NOMO-1 treated with DMSO at 0.1 percent for 48 hours (cell line): ENCODE measurements around the gene MPND.

Experiments used
- DNase-seq: peaks from one replicate; lab custom pipeline; 2025; ENCODE audit not compliant: unreplicated experiment; lab: John Stamatoyannopoulos, UW

MPND gene

DNA sequence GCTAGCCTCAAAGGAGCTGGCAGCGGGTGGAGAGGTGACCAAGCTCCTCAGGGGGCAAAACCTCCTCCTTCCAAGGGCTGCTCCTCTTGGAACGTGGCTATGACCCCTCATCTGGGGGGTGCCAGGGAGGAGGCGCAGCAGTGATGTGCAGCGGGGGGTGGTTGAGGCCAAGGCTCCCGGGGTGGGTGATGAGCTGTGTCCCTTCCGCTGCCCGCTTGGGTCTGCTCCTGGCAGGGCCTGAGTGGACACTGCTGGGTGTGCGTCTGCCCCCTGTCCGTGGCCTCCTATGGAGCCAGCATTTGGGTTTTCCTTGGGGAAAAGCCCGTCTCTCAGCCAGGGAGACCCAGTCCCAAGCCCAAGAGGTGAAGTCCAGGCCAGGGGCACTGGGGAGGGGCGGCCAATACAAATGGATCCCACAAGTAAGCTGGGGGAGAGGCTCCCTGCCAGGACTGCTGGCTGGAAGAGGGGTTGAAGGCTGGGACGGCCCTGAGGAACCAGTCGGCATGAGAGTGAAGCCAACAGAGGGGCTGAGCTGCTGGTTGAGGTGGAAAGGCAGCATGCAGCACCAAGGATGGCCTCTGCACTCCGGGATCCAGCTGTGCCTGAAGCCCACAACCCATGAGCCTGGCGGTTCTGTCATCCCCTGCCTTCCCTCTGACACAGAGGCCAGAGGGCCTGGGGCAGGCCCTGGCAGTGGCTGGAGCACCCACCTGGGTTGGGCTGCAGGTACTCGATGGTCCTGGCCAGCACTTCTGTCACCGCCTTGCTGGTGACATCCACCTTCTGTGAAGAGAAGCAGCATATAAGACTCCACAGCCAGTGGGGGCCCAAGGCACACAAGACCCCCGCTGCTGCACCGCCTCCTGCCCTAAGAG, 22.7 kb downstream of the MPND start:
- no peak for DNase-seq

DNA sequence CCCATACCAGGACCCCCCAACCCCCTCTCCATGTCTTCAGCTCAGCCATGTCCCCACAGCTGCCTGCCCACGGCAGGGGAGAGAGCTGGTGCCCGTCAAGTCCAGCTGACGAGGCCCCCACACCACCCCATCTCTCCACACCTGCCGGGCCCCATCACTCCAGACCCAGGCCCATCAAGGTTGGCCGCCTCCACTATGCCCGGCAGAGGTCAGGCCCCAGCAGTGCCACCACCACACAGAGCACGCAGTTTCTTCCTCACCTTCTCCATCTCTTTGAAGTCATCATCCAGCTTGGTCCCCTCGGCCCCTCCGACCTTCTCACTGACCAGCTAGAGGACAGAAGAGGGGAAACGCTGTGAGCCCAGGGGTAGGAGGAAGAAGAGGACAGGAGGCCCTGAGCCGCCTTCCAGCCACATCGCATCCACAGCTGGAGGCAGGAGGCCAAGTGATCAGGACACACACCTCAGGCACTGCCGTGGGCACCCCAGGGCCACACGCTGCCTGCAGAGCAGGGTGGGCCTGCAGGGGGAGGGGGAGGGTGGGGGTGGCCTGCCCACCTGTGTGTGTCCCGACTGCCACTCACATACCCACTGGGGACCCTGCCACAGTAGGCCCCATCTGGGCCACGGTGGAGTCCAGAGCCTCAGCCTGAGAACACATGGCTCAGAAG, 23.4 kb downstream of the MPND start:
- DNase-seq = no peak

DNA sequence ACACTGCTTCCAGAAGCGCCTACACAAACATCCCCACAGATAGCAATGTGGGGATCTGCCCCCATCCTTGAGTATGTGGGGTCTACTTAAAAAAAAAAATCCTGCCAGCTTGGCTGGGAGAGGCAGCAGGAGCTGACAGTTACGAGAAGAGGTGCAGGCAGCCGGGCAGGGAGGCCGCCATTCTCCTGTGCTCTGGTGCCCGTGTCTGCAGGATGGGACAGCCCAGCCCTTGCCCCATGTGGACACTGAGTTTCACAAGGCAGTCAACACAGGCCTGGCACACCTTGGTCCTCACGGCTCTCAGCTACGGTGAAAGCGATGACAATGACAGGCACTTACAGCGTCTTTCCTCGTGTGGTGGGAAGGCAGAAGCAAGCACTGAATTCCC, 24.0 kb downstream of the MPND start:
- no peak for DNase-seq

DNA sequence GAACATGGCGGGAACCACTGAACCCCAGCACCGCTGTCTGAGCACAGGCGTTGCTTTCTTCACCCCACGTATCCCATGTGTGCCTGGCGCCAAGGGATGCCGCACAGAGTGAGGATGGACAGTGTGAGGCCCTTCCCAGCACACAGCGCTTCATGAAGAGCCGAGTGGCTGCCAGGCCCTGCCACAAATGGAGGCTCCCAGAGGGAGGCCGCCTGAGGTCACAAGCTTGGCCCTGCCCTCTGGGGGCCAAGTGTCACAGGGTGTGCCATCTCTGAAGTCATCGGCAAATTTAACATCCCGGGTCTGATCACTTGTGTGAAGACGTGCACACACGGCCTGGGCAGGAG, 24.4 kb downstream of the MPND start:
- no peak for DNase-seq

DNA sequence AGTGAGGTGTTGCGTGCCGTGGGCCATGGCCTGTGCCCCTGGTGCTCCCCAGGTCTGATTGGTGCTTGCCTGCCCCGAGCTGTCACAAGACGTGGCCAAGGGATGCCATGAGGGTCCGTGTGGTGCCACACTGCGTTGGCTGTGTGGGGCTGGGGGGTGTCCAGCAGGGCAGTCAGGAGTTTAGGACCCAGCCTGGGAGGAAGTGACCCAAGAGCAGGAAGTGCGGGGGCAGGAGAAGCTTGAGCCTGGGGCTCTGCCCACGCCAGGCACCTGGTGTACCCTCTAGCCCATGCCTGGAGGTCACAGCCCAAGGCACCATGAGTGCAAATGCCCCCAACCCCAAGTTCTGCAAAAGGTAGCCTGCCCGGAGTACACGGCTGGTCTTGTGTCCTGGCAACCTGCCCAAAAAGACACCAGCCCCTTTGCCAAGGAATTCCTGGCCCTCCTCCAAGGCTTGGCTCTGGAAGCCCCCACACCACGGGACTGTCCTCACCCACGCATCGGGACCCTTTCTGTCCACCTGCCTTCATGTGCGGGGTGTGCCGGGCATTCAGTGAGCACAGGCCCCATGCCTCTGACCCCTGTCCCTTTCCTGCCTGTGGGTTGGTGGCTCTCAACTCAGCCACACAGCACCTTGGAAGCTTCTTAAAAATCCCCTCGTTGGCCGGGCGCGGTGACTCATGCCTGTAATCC, 24.9 kb downstream of the MPND start:
- DNase-seq = no peak

DNA sequence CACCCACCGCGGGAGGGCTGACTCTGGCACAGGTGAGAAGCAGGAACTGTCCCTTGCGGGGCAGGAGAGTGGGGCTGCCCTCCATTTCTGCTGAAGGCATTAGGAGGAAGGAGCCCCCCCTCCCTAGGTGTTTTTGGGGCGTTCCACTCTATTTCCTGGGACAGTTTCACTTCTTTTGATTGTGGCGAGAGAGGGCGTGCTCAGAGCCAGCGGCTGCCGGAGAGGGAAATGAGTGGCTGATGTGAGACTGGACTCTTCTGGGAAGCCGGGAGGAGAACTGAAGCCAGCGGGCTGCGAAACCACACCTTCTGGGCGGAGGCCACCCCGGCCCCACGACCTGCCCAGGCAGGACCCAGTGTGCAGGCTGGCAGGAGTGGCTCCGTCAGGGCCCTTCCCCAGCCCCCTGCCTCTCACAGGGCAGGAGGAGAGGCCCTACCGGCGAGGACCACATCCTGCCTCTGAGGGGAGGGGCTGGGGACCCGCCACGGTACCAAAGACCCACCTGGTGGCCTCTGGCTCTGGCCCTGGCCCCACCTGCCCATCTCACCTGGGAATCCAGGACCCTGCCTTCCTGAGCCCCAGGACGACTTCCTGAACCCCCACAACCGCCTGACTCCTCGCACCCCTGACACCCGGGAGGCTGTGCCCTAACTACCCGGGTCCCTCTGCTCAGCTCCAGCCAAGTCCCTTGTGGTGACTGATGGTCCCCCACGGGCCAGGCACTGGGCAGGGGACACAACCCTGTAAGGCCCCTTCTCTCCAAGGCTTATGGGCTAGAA, 25.9 kb downstream of the MPND start:
- peak; percentile 87 for DNase-seq

DNA sequence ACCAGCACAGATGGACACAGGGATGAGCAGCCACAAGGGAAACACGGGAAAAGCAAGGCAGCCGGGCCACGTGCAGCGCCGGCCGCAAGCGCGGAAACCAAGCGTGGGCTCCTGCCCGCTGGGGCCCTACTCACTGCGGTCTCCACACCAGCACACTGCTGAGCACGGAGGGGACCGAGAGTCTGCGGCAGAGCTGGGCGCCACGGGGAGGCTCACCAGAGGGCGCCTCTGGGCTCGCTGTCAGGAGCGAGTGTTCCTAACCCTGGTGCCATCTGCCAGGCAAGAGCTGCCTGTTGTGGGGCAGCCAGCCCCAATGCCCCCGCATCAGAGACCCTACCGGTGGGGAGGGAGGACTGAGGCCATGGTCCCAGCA, 26.5 kb downstream of the MPND start:
- peak; percentile 61 for DNase-seq

DNA sequence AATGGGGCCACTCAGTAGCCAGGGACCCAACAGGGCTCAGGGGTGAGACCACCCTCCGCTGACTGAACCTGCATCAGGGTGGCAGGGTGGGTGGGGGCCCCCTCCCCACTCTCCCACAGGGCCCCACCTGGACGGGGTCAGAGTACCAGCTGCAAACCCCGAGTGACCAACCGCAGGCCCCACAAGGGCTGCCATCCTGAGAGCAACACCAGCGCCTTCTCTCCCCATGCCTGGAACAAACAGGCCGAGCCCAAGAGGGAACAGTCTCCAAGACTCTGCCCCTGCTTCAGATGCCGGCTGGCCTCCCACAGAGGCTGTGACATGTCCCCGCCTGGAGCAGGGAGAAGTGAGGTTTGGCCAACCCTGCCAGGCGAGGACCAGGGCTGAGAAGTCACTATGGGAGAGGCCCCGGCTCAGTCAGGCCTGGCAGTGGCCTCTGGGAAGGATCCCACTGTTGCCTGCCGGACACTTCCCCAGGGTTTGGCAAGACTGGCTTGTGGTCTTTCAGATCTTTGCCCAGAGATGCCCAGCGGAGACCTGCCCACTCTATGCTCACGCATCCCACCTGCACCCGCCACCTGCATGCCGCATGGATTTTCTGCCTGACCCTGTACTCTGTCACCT, 27.2 kb downstream of the MPND start:
- no peak for DNase-seq

DNA sequence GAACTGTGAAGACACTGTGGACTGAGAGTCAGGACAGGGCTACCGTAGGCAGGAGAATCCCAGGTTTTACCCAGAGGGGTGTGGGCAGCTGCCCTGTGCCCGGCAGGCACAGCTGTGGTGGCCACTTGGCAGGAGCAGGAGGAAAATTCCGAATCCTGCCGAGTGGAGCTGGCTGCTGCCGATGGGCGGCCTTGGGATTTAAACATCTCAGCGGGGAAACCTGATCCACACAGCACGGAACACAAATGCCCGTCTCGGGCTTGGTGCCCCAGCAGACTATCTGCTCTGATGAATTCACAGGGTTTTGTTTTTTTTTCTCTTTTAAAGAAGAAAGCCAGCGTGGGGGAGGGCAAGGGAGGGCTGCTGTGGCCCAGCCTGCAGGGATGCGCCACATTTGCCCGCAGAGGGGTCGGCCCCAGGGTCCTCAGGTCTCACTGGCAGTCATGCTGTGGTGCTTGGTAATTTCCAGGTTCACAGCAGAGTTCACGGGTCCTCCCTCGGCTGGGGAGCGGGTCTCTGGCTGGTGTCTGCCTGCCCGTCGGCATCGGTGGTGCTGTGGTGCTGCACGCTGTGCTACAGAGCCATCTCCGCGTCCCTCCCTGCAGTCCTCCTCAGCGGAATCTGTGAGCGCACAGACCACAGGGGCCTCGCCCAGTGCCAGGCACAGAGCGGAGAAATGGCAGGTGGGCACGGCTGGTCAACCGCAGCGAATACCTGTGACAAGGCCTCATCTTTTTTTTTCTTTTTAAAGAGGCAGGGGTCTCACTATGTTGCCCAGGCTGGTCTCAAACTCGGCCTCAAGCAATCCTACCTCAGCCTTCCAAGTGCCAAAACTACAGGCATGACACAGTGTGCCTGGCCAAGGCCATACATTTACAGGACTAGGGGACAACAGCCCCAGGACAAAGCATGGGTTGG, 28.1 kb downstream of the MPND start:
- no peak for DNase-seq

DNA sequence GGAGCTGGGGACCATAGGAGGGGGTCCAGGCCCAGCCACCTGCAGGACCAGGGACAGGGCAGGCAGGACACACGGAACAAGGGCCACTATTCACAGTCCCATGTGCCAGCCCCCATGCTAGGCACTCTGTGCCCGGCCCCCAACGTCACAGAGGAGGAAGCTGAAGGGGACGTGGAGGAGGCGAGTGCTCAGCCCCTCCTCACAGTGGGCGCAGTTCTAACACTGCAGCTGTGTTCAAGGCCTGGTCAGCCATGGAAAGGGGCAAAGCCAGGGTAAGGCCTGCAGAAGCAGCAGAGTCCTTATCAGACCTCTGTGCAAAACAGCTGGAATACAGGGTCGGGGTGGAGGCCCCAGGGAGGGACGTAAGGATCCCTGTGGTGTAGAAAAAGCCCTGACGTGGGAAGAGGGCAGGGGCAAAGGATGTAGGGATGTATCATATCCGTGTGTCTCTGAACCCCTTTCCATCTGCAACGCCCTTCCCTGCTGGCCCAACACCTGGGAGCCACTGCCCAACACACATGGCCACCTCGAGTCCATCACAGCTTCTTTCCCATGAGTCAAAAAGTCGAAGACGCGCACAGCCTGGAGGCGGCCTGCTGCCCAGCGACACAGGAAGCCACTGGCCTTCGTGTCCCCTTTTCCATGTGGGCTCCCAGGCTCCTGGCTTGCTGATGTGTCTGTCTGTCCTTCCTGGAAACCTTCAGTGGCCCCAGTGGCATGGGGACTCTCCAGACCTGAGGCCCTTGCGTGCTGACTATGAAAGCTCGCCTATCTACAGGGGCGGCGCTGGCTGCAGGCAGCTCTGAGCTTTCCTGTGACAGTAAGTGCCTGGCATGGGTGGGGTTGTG, 29.0 kb downstream of the MPND start:
- DNase-seq = no peak

DNA sequence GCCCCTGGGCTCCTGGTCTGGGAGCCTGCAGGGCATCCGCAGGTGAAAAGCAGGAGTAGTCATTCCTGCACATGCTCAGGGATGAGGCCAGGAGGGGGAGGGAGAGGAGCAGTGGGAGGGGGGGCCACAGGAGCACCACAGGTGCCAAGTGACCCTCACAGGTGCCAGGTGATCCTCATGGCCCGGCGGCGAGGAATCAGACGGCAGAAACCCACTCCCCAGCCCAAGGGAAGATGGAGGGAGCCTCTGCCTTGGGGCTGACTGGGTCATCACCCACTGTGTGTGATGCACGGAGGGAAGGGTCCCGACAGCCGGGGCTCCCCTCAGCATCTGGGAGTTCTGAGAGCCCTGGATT, 29.6 kb downstream of the MPND start:
- DNase-seq = no peak

DNA sequence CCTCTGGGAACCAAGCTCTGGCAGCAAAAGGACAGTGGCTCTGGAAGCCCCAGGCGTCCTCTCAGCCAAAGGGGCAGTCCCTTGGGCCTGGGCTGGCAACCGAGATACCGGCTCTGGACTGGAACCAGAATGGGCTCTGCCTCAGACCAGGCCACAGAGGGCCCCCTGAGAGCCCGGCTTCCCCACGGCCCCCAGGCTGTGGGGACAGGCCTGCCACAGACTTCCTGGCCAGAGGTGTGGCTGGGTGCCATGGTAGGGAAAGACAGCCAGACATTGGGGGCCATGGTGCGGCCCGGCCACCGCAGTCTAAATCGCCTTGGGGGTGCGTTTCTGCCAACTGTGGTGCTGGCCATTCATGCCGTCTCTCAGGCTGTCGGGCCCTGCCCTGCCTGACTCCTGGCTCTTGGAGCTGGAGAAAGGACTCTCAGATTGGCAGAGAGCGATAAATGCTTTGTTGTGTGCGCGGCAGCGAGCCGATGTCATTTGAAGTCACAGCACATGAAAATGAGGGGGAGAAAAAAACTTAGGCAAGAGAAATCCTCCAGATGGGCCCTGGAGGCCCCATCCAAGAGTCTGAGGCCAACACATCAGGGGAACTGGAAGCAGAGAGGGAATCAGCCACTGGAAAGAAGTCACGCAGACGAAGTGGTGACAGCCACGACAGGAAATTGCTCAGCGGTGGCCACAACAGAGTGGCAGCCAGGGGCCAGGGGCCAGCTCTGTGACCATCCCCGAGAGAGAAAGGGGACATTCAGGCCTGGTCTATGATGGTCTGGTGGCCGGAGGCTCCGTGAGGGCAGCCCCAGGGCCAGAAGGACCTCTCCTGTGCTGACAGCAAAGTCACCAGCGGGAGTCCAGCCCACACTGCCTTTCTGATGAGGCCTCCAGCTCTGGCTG, 30.5 kb downstream of the MPND start:
- peak; percentile 26 for DNase-seq

DNA sequence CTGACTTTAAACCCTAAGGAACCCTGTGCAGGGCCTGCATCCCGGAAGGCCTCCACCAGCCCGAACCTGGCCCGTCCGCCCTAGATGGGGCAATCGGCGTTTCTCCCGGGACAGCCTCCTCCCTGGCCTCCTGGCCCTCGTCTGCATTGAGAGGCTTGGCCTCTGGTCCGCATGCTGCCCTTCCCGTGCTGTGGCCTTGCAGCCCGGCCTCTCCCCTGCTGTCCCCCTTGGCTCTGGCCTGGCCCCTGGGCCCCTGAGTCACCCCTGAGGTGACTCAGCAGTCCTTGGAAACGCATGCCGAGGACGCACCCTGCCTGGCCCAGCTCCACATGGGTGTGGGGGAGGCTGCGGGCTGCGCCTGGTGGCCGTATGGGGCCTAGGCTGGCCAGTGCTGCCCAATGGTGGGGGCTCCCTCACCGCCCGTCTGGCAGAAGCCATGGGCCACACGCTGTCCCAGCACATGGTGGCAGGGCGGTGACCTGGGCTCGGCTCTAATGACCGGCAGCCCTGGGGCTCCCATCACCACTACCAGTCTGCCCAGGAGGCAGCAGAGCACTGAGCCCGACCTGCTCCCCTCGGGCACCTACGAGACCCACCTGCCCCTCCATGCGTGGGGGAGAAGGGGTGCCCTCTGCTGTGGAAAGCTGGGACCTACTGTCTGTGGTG, 31.3 kb downstream of the MPND start:
- peak; percentile 38 for DNase-seq

DNA sequence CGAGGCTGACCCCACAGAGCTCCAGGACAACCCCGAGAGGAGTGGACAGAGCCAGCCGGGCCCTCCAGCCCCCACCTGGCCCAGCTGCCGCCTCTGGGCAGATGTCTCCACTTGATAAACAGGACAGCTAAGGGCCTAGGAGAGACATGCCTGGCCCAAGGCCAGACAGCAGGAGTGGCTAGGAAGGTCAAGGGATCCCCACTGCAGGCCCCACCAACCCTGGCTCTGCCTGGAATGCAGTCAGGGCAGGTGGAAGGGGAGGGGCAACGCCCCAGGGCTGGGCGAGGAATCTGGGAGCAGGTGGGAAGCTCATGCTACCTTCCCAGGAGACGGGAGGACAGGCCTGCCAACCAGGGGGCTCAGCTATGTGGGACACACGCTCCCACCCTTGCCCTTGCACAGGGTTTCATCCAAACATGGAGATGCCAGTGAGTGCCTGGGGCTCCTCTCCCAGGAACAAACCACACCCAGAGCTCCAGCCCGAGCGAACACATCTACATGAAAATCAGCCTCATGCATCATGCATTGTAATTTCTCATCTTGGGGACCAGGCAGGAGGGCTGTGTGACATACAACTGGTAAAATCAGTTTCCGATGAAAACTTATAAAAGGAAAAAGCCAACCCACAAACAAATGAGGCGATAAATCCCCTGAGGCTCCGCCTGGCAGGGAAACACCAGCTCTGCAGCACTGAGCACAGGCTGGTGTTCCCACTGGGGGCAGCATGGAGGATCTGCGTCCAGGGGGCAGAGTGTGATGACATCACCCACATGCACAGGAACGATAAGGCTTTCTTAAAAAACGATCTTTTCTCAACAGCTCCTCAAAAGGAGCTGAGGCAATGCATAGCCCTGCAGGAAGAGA, 32.0 kb downstream of the MPND start:
- DNase-seq = peak; percentile 42

DNA sequence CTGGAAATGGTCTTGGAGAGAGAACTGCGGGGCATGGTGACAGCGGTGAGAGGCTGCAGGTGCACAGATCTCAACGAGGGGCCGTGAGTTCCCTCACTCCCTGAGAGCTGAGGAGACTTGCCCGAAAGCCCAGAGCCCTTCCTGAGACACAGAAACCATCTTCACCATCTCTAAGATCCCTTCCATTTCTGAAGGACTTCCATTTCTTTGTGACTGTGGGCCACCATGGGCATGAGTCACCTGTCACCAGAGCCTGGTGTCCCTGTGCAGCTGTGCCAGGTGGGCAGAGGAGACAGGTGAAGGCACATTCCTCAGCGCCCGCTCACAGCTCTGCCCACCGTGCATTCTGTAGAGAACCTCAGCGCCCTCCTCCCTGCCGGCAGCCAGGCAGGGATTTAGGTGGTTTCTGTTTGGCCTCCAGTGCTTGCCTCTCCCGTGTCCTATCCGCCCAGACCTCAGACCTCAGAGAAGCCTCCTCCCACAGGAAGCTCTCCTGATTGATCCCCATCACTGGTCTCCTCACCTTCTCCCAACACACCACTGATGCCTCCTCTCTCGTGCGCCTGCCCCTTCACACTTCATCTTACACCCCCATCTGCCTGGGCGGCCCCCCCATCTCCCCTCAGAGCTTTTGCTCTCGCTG, 32.8 kb downstream of the MPND start:
- DNase-seq = no peak

DNA sequence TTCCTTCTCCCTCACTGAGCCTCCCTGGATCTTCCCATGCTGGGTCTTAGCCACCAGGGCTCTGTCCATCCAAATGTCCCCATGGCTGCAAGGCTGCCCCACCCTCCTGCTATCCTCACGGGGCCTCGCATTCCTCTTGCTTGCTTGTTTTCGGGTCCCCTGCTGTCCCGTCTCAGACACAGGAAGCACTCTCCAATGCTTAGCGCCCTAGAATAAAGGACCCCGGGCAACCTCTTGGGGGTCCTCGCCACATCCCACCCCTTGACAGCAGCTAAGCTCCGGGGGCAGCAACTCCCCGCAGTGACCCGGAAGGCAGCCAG, 33.3 kb downstream of the MPND start:
- DNase-seq = no peak
